Right atrium auricular region (tissue), 2 donors: ENCODE measurements around the gene HOMER2. TPM values are rescaled to one million over a fixed set of nuclear protein-coding genes. Genes with fewer than 3 reads are reported as not detected.

Experiments used
- DNase-seq: peaks from one replicate; pipeline ENCODE4 v3.0.0-alpha.2; 2019; ENCODE audit warnings: low spot score
- H3K27ac ChIP-seq, 2 donors: fragments of 200-600 bp; sonication (generic); 1 replicate in 1 of 2; 2 replicates in 1 of 2; pipeline ENCODE4 v1.5.1; 2016 to 2019
- H3K27me3 ChIP-seq, 2 donors: fragments of 200-600 bp; sonication (generic); one replicate each; pipeline versions ENCODE4 v1.5.1 to v1.6.0; 2017 to 2019
- H3K36me3 ChIP-seq: fragments of 200-600 bp; sonication (generic); one replicate; pipeline ENCODE4 v1.5.1; 2016
- H3K4me1 ChIP-seq, 2 donors: fragments of 200-600 bp; sonication (generic); one replicate each; pipeline versions ENCODE4 v1.5.1 to v1.6.0; 2017 to 2019
- H3K4me3 ChIP-seq, 2 donors: fragments of 200-600 bp; sonication (generic); 1 replicate in 1 of 2; 2 replicates in 1 of 2; pipeline ENCODE4 v1.5.1; 2017 to 2019; ENCODE audit warnings: mild to moderate bottlenecking in 1 of 2, moderate library complexity in 1 of 2
- H3K9me3 ChIP-seq, 2 donors: fragments of 200-600 bp; sonication (generic); one replicate each; pipeline ENCODE4 v1.5.1; 2019
- total RNA-seq, 2 donors: library from RNA; depleted of rRNA; stranded (reverse); fragments of >200 nt; gene quantifications; one replicate each; pipeline ENCODE4 v1.1.0, GENCODE V29; 2016
- TF ChIP-seq, protein P1 (sequence below), 2 donors: fragments of 200-600 bp; sonication (generic); IDR thresholded peaks; one replicate each; pipeline ENCODE4 v1.5.1; 2019; ENCODE audit warnings: antibody characterized with exemption in 2 of 2

HOMER2 gene
- total RNA-seq, 2 donors from 2014 or later, result 18.3 to 24.8 TPM

DNA sequence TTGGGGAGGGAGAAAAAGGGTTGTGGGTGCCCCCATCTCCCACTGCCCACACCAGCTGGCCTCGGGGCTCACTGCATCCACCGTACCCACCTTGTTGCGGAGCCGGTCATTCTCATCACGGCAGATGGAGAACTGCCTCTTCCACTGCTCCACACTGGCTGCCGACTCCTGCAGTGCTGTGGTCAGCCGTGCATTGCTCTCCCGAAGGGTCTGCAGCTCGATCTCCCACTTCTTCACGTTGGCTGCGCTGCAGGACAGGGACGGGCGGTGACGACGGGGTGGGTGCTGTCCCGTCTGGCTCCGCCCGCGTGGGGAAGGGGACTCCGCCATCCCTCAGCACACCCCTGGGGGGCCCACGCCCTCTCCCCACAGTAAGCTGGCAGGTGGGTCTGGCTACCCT lies 98.0 kb downstream of the HOMER2 start:
- peaks cover 0 to 6% of the 10 kb centered on the region in 2 donors for H3K4me1 ChIP-seq
- no peaks in the 10 kb centered on the region for H3K27me3 ChIP-seq
- DNase-seq, result peak; percentile 16
- H3K27ac ChIP-seq, result no peak overlapping the region
- H3K36me3 ChIP-seq, result no peaks in the 10 kb centered on the region
- H3K4me3 ChIP-seq, result no peak overlapping the region
- no peaks in the 10 kb centered on the region for H3K9me3 ChIP-seq
- TF ChIP-seq, protein P1, sequence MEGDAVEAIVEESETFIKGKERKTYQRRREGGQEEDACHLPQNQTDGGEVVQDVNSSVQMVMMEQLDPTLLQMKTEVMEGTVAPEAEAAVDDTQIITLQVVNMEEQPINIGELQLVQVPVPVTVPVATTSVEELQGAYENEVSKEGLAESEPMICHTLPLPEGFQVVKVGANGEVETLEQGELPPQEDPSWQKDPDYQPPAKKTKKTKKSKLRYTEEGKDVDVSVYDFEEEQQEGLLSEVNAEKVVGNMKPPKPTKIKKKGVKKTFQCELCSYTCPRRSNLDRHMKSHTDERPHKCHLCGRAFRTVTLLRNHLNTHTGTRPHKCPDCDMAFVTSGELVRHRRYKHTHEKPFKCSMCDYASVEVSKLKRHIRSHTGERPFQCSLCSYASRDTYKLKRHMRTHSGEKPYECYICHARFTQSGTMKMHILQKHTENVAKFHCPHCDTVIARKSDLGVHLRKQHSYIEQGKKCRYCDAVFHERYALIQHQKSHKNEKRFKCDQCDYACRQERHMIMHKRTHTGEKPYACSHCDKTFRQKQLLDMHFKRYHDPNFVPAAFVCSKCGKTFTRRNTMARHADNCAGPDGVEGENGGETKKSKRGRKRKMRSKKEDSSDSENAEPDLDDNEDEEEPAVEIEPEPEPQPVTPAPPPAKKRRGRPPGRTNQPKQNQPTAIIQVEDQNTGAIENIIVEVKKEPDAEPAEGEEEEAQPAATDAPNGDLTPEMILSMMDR (IDR thresholded peaks at IDR 0.05), result no peak

DNA sequence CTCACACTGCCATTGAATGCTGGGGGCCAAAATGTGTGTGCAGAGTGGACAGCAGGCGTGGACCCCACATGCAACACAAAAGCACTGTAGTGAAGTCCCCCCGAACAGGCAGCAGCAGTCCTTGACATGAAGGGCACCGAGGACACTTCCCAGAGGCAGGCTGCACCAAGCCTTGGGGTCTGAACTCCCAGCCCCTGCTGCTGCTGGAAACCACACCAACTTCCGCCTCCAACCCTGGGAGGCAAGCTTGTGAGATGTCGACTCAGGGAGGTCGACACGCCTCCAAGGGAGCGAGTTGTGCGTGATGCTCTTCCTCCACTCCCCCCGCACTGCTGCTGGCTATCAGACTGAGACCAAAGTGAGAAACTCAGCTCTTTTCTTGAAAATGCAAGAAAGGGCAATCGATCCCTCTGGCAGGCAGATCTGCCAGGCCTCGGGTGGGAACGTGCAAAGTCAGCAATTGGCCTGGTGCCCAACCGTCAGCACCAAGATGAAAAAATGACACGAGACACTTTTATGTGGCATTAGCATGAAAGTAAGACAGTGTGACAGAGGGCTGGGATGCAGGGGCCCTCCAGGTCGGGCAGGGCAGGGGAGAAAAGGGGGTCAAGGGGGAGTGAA lies 99.5 kb downstream of the HOMER2 start:
- H3K4me1 ChIP-seq, result peaks cover 0 to 13% of the 10 kb centered on the region in 2 donors
- H3K4me3 ChIP-seq, result no peak overlapping the region
- no peaks in the 10 kb centered on the region for H3K36me3 ChIP-seq
- H3K27me3 ChIP-seq, result no peaks in the 10 kb centered on the region
- H3K9me3 ChIP-seq, result no peaks in the 10 kb centered on the region
- DNase-seq, result peak; percentile 34
- TF ChIP-seq, protein P1 (IDR thresholded peaks at IDR 0.05), result no peak
- H3K27ac ChIP-seq, result no peak overlapping the region

DNA sequence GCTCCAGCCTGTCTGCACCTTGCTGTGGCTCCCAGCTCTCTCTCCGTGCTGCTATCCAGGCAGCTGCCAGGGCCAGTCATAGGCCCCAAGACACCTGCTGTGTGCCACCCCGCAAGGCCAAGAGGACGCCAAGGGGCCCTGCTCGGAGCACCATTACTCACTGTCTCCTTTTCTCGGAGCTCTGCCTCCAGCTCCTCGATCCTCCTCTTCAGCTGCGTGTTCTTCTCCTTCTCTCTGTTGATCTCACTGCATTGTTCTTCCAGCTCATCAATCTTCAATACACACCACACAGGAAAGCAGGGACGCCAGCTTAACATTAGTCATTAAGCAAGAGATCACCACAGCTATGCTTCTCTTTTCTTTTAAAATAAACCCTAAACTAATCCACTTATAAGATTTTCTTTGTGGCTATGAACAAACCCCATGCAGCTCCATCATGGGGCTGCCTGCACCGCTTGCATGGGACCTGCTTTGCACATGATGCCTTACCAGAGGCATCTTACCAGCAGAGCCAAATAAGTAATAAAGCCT lies 100.5 kb downstream of the HOMER2 start:
- Histone ChIP-seq H3K36me3 (no peaks in the 10 kb centered on the region), H3K9me3 (no peaks in the 10 kb centered on the region), H3K4me3 (no peak overlapping the region), H3K27me3 (no peaks in the 10 kb centered on the region), H3K4me1 (peaks cover 0 to 13% of the 10 kb centered on the region in 2 donors), H3K27ac (no peak overlapping the region)
- peak; percentile 16 for DNase-seq
- TF ChIP-seq, protein P1 (IDR thresholded peaks at IDR 0.05), result no peak

DNA sequence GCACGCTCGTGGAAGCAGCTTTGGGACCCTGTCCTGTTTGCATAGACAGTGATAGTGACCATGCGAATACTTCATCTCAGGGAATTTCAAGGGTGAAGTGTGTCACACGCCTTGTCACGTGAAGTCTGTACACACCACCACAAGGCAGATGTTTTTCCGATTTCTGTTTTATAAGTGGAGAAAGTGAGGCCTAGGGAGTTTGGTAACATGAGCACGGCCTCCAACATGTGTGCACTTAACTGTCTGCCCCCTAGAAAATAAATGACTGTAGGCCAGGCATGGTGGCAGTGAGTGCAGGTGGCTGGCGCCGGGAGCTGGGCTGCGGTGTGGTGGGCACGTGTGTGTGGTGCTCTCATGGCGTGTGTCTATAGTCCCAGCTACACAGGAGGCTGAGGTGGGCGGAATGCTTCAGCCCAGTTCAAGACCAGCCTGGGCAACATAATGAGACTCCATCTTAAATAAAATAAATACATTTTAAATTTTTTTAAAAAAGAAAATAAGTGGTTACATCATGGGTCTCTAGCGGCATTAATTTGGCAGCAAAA lies 101.1 kb downstream of the HOMER2 start:
- no peaks in the 10 kb centered on the region for H3K27me3 ChIP-seq
- H3K4me3 ChIP-seq, result no peak overlapping the region
- H3K4me1 ChIP-seq, result peaks cover 0 to 13% of the 10 kb centered on the region in 2 donors
- TF ChIP-seq, protein P1 (IDR thresholded peaks at IDR 0.05), result no peak
- no peaks in the 10 kb centered on the region for H3K36me3 ChIP-seq
- H3K9me3 ChIP-seq, result no peaks in the 10 kb centered on the region
- no peak overlapping the region for H3K27ac ChIP-seq
- peak; percentile 42 for DNase-seq

DNA sequence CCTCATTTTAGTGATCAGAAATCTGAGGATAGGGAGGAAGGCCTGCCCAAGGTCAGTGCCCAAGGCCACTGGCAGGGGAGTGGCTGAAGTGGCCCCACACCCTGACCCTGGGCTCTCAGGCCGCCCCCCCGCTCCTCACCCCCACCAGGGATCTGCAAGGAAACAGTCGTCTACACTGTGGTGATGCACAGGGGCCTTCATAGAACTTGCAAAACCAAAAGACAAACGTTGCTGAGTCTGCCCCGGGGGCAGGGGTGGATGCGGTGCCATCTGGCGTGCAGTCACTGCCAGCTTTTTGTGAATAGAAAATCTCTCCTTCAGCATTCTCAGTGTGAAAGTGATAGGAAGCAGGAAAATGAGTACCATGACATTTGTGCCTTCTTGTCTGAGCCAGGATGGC lies 101.8 kb downstream of the HOMER2 start:
- peak; percentile 52 for DNase-seq
- H3K36me3 ChIP-seq, result no peaks in the 10 kb centered on the region
- no peaks in the 10 kb centered on the region for H3K9me3 ChIP-seq
- TF ChIP-seq, protein P1 (IDR thresholded peaks at IDR 0.05), result no peak
- H3K27me3 ChIP-seq, result no peaks in the 10 kb centered on the region
- H3K4me1 ChIP-seq, result peaks cover 0 to 13% of the 10 kb centered on the region in 2 donors
- no peak overlapping the region for H3K4me3 ChIP-seq
- H3K27ac ChIP-seq, result no peak overlapping the region
